ENCODE data around the gene SHISAL1.
A peak's percentile ranks its signal among the peaks of the same experiment; 100 is the strongest.
"Not testable (repeated sequence)": the region's sequence is repeated elsewhere in the genome, so short reads cannot be mapped to it uniquely, and the experiment has no call there.

The SHISAL1 gene

DNA sequence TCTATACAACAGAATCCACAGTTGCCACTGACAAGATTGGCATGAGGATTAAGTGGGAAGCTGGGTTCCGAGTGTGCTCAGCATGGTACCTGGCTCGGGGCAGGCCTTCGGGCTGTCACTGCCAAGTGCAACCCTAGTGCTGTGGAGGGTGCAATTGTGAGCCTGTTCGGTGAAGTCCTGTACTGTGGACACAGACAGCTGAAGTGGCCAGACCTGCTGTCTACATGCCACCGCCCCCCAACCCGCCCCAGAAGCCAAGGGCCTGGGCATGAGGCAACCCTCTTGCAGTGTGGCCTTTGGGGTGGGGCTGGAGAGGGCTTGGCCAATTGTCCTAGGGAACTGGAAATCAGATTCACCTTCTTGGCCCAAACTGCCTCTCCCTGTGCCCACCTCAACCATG, 15.6 kb upstream of the SHISAL1 start:
- DNase-seq (ENCODE audit: low read depth), result no peak

DNA sequence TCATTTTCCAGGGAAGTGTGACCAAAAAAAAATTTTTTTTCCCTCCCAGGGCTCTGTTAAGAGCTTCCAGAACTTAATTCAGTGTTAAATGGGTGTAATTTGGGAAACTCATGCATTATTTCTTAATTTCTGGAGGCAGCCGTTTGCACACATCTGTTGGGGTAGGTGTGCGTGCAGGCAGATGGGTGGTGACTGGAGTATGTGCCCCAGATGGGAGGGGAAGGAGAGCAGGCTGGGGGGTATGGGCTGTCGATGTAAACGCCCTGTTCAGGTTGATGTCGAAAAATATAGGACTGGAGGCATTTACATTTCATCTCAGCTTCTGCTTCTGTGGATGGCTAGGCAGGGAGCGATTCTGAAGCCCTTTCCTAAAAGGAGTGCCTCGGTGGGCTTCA, 13.7 kb upstream of the SHISAL1 start:
- DNase-seq (ENCODE audit: low read depth), result no peak

DNA sequence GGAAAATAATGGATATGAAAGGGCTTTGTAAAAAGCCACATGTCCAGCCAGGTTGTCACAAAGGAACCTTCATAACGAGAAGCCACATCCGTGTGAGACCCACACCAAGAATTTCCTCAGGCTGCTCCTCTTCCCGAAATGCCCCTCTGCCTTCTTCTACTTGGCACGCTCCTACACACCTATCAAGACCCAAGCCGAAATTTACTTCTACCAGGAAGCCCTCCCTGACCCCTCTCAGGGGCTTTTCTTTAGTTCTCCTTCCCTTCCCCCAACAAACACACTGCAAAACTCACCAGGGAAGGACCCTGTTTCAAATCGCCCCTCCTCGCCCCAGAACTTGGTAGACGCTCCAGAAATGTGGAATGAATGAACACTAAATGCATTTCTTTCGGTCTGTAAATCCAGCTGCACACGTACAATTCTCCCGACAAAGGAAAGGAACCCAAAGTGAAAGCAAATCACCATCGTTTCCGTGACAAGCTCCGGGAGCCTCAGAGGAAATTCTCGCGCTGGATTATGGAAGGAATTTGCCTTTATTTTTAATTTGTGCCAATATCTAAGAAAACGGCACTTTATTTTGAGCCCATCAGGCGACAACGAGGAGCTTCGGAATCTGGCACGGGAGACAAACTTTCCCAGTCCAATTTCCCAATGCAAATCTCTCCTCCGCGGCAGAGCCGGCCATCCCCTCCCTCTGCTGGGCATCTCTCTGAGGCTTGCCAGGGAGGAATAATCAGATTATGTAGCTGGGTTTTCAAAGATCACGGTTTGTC, 13.2 kb upstream of the SHISAL1 start:
- DNase-seq (ENCODE audit: low read depth), result no peak

DNA sequence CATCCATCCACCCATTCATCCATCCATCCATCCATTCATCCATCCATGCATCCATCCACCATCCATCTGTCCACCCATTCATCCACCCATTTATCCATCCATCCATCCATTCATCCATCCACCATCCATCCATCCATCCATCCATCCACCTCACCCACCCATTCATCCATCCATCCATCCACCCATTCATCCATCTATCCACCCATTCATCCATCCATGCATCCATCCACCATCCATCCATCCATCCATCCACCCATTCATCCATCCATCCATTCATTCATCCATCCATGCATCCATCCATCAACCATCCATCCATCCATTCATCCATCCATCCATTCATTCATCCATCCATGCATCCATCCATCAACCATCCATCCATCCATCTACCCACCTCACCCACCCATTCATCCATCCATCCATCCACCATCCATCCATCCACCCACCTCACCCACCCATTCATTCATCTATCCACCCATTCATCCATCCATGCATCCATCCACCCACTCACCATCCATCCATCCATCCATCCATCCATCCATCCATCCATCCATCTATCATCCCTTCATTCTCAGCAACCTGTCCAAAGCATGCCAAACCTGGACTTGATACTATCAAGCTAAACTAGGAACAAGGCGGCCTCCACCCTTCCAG, 10.5 kb upstream of the SHISAL1 start:
- not testable (repeated sequence) for DNase-seq (ENCODE audit: low read depth)

DNA sequence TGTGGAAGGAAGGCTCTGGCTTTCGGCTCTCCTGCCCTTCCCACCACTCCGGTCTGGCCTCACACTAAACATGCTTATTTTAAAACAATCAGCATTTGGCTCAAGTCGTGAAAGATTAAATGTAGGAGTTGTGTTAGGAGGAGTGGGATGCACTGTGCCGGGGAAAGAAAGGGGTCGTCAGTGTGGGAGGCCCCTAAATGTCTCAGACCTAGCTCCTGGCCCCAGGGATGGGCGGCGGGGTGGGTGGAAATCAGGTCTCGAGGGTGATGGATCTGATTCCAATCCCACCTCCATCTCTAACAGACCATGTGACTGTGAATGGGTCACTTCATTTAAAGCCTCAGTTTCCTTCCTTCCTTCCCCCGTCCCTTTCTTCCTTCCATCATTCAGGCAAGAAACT, 6.9 kb upstream of the SHISAL1 start:
- no peak for DNase-seq (ENCODE audit: low read depth)

DNA sequence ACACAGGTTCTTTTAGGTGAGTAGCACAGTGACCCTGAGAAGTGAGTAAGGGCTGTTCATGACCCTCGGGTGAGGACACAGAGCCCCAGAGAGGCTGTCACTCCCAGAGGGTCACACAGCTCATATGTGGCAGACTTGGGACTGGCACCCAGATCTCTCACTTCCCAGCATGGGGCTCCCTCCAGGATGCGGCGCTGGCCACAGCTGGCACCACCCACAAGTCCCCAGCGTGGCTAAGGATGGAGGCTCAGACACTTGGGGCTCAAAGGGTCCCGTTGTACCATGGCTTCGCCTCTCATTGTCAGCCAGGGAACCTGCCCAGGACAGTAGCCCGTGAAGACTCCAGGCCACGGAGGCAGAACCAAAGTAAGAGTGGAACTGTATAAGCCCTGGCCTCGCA, 6.0 kb upstream of the SHISAL1 start:
- DNase-seq (ENCODE audit: low read depth), result no peak

DNA sequence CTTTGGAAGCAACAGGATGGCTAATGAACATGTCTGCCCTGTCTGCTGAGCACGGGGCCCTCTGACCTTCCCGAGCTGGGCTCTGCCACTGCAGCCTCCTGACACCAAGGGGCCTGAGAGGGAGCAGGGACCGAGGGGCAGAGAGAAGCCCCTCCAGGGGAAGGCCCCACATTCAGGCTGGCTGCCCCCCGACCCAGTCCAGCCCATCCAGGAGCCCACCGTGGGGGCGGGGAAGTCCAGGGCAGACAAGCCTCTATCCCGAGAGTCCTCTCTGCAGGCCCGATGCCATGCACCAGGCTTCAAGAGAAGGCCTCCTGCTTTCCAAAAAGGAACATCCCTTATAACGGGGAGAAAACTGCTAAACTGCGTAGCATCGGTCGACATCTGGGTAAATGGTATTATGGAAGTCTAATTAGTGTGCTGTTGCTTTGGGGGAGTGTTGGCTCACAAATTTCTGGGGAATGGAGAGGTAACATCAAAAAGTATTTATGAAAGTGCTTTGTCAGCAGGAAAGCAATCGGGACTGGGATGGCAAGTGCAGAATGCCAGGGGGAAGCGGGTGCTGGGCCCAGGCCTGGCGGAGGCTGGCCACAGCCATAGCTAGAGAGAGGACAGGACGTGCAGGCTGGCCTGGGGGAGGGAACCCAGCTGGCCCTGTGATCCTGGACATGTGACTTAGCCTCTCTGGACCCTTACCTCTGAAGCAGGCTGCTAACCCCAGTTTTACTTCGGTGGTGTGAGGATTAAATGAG, 5.3 kb upstream of the SHISAL1 start:
- no peak for DNase-seq (ENCODE audit: low read depth)

DNA sequence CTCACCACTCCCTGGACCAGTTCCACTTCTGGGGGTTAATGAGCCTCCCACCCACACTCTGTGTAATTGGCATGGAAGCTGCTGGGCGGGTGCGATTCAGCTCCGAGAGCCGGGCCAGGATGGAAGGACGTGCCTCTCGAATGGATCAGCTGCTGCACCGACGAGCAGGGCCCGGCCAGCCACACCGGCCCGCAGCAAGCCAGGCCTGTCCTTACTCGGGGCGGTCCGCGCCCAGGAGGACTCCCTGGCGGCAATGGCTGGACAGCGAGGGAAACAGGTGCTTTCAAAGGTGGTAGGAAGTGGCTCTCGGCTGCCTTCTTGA, 4.3 kb upstream of the SHISAL1 start:
- no peak for DNase-seq (ENCODE audit: low read depth)

DNA sequence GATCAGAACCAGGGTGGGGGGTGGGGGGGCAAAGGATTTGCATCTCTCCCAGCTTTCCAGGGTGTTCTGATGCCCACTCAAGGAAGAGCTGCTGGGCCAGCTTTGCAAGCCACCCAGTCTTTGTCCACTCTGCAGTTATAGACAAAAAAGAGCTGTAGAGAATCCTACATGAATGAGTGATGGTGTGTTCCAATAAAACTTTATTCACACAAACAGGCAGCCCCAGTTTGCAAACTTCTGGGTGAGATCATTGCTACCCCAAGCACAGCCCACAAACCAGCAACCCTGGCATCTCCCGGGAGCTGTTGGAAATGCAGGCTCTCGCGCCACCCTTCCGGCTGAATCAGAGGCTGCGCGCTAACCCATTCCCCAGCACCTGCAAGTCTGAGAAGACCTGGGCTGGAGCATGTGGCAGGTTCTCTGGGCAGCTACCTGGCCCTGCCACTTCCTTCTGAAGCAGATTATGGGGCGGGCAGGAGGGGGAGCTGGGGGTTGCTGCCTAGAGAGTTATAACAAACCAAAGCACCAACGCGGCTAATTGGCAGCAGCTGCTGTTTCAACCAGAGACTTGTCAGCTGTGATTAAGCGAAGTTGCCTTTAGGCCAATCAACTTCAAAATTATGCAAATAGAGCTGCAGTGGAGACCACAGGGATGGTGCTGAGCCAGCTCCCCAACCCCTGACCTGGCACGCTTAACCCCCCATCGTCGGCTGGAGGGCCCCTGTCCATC, 3.8 kb upstream of the SHISAL1 start:
- DNase-seq (ENCODE audit: low read depth), result no peak

DNA sequence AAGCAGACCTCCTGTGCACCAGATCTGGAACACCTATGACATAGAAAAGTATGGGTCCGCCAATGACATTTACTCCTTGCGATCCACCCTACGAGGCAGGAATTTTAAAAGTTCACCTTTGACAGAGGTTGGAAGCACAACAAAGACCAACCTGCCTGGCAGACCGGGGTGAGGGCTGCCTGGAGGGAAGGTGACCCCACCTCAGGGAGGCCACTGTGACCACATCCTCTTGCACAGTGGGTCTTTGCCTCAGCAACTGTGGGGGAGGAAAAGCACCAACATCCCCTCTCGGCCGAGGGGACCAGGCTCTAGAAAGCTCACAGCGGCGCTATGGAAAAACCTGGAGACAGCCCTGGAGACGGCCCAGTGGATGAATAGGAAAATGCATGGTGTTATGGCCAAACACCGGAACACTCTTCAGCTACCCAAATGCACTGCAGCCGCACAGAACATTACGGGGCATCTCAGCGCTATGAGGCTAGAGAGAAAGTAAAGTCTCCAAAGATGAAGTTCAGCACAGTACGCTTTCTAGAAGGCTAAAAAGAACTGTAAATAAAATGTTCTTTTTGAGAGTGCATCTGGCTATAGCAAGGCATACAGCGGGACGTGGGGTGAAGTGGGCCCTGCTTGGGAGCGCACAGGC, 1.8 kb upstream of the SHISAL1 start:
- DNase-seq (ENCODE audit: low read depth), result no peak

DNA sequence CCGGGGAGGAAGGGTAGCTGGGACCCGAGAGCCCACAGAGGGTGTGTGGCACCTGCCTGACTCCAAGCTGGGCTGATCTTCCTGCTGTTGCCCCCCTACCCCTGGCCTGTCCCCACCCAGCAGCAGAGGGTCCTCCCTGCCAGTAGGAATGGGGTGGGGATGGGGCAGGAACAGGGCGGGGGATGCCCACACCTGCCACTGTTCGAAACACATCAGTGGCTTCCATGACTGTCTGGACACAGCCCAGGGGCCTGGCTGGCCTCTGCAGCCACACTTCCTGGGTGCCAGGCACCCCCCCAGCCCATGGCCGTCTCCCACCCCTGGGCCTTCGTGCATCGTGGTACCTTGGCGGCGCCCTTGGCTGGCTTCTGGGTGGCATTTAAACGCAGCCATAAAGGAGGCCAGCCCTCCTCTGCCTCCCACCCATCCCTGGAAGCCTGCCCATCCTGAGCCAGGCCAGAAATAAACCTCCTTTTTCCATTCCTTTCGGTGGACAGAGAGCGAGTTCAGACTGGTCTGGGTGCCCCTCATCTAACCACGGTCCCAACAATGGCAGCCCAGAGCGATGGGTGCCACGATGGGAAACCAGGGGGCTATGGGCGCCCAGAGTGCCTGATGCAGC, 745 bp upstream of the SHISAL1 start:
- no peak for DNase-seq (ENCODE audit: low read depth)

DNA sequence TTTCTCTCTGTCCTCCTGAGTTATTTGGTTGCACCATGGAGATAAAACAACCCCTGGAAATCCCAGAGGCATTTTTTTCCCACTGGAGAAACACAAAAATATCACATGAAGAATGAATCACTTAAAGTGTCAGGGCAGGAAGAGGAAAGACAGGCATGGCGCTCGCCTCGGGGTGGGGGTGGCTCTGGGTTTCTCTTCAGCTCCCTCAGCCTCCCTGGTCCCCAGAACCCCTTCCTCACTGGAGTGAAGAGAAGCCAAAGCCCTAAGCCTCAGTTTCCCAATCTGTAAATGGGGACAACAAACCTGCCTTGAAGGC, 938 bp downstream of the SHISAL1 start:
- DNase-seq (ENCODE audit: low read depth), result no peak

DNA sequence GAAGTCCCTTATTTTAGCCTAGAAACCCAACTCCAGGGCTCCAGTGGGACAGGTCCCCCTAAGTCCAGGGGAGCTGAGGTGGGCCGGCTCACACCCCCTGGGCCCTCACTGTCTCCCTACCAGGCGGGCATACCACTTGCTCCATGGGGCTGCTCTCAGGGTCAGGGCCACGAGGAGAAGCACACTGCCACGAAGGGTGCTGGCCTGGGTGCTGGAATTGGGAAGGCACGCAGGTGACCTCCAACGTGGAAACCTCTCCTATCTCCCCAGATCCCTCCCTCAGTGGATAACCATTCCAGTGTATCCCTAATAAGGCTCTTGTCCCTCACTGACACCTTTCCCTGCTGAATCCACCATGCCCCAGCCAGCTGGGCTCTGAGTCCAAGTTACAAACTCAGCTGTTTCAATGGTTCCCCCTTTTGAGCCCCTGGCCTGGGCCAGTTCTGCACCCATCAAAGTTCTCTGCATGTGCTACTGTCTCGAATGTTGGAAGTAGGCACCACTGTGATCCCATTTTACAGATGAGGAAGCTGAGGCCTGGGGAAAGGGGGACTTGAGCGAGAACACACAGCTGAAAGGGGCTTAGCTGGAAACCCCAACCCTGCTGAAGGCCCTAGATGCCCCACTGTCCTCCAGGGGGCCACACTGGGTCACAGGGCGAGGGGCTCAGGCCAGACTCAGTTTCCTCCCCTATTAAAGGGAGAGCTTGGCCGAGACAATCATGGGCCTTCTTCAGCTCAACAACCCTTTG, 1.5 kb downstream of the SHISAL1 start:
- DNase-seq (ENCODE audit: low read depth), result no peak

DNA sequence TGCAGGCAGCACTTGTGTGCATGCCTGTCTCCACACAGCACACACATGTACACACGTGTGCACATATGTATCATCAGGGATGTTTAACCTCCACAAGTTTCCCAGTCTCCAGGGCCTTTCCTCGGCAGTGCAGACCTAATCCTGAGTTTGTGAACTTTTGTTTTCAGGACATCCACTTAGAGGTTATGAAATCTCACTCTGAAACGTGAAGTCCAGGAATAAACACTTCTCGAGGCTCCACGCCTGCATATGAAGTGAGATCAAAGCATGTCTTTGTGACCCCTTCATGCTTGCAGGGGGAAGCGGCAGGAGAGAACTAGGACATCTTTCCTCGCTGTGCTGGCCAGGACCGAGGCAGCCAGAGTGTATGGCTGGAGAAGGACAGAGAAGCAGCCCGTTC, 3.1 kb downstream of the SHISAL1 start:
- DNase-seq (ENCODE audit: low read depth), result no peak

DNA sequence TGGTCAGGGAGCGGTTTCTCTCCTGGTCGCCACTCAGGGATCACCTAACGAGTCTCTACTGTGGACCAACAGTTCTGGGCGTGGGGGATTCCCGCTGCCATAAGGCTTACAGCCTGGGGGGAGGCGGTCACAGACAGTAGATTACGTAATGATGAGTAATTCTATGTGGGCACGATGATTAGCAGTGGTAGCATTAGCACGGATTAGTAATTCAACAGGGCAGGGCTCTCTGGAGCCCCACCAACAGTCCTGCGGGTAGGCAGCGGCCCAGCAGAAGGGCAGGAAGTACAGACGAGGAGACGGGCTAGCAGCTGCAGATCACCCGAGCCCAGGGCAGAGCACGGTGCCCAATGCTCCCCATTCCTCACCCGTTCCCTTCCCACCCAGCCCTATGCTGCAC, 3.6 kb downstream of the SHISAL1 start:
- peak; percentile 62 for DNase-seq (ENCODE audit: low read depth)

DNA sequence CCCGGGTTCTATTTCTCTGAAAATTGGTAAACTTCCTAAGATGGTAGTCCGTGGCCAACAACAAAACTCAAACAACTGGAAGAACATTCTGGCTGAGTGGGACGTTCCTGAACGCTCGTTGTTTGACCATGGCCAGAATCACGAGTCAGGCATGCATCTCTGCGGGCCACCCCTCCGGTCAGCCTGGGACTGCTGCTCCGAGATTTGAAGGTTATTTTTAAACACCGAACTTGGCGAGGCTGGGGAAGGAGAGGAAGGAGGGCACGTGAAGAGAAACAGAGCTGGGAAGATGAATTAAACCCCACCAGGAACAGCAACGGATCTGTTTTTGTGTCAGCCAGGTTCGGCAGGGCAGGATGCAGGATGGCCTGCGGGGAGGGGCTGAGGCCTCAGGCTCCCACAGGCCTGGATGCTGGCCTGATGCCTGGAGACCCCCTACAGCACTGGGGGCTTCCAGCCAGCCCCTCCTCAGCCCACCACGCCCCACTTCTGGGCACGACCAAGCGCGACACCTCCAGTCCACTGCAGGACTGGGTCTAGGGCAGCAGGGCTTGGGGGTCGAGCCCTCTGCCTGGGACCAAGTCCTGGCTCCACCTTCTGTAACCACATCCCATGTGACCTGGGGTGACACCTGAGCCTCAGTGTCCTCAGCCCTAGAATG, 5.1 kb downstream of the SHISAL1 start:
- DNase-seq (ENCODE audit: low read depth), result no peak

DNA sequence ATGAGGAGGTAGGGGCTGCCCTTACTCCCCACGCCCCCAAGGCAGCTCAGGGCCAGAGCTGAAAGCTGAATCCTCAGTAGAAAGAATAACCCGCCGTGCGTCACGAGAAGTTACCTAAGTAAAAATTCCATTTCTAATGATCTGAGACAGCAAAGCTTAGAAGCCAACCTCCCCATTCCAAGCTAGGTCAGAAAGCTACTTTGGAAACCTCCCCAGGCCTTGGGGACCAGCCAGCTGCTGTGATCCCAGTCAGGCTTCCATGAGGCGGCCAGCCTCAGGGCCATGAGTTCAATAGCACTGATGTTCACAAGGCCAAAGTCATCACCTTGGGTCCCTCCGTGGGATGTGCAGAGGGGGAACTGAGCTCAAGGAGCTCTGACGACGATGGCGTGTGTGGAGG, 6.9 kb downstream of the SHISAL1 start:
- no peak for DNase-seq (ENCODE audit: low read depth)

DNA sequence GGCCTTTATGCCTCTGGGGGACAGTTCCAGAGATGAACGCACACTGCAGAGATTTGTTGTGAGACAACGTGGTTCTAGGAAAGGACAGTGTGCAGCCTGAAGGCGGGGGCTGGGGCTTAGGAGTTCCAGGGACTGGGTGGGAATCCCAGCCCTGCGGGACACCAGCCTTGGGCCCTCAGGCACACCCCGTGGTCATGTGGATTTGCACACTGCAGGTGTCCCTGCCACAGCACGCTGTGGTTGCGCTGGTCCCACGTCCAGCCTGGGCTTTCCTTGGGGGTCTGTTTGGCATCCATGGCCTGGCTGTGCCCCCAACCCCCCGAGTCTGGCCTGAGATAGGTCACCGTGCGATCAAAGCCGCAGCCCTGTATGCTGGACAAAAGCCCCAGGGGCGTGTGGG, 7.3 kb downstream of the SHISAL1 start:
- no peak for DNase-seq (ENCODE audit: low read depth)

DNA sequence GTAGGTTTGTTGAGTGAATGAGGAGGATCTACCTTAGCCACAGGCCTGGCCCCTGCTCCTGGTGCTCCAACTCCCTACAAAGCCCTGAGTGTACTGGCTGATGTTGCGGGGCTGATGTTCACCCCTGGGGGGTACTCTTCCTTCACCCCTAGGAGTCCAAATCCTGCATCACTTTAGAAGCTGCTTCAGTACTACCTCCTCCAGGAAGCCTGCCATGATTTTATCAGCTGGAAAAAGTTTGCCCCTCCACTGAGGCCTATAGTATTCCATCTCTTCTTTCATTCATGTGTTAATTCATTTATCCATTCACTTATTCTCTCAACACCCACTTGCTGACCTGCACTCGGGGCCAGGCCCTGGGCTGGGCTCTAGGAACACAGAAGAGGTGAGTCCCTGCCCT, 7.8 kb downstream of the SHISAL1 start:
- DNase-seq (ENCODE audit: low read depth), result no peak

DNA sequence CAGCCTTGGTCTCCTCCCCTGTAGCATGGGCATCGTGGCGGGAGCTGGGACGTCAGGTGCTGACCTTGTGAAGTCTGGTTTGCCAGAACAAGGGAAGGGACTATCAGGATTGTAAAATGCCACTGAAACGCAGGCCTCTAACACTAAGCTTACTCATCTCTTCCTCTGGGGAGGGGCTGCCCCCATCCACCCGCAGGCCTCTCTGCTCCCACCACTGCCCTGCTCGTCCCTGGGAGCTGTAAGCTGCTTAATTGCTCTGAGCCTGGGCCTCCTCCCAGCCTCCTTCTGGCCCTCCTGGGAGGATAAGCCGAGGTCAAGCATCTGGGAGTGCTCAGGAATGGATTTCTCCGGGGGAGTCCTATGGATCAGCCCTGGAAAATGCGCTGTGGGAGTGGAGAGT, 8.4 kb downstream of the SHISAL1 start:
- DNase-seq (ENCODE audit: low read depth), result no peak

DNA sequence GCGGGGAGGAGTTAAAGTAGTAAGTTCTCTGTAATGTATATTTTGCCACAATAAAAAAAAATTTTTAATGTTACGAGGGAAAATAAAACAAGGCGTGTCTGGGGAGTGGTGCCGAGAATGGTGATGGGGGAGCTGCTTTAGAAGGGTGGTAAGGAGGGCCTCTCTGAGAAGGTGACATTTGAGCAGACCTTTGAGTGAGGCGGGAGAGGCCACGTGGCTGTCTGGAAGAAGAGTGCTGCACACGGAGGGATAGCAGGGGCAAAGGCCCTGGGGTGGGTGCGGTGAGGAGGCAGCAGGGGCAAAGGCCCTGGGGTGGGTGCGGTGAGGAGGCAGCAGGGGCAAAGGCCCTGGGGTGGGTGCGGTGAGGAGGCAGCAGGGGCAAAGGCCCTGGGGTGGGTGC, 10.4 kb downstream of the SHISAL1 start:
- not testable (repeated sequence) for DNase-seq (ENCODE audit: low read depth)

All from HS-27A (cell line).